DND-41 (cell line): ENCODE measurements around the gene NCOA5.

ENCODE experiments used
- CTCF ChIP-seq: IDR thresholded peaks from 2 replicates; pipeline ENCODE4 v1.5.1; 2012; ENCODE audit warnings: borderline replicate concordance, low read length, moderate library complexity, mild to moderate bottlenecking; ENCODE audit not compliant: poor library complexity, severe bottlenecking; ENCODE audit errors: extremely low read depth
- EZH2 ChIP-seq: IDR thresholded peaks from 3 replicates; pipeline ENCODE4 v1.6.1; 2012; ENCODE audit warnings: borderline replicate concordance, low read depth, mild to moderate bottlenecking, moderate library complexity, low read length, inconsistent platforms; ENCODE audit not compliant: severe bottlenecking

- TF ChIP-seq CTCF (no peak), EZH2 (no peak)
Observed at GRCh38 chr20:46025376-46025783, 64.4 kb downstream of the NCOA5 start.
